DOHH2 (cell line): ENCODE results near the gene FNIP2.
"Not testable (repeated sequence)": the region's sequence is repeated elsewhere in the genome, so short reads cannot be mapped to it uniquely, and the experiment has no call there.

ENCODE experiments used
- CTCF ChIP-seq: fragments of 200-600 bp; sonication (generic); IDR thresholded peaks from one replicate; pipeline ENCODE4 v1.5.1; 2014; ENCODE audit warnings: antibody characterized with exemption, mild to moderate bottlenecking, low read depth, low read length; ENCODE audit not compliant: poor library complexity, severe bottlenecking
- EZH2phosphoT487 ChIP-seq: fragments of 200-600 bp; sonication (generic); IDR thresholded peaks from 2 replicates; pipeline ENCODE4 v1.6.1; 2017; ENCODE audit warnings: borderline replicate concordance, mild to moderate bottlenecking, antibody characterized with exemption, low read length, moderate library complexity, mixed read lengths

- not testable (repeated sequence) for TF ChIP-seq CTCF, EZH2phosphoT487
Observed at GRCh38 chr4:158828151-158828550, 59.3 kb downstream of the FNIP2 start.
